BLaER1 (cell line): ENCODE results near the gene BCL2L1.

ENCODE experiments used
- H3K27ac ChIP-seq: shearing (Covaris generic); formaldehyde crosslinking; 2 replicates; pipeline ENCODE4 v1.8.1; 2022
- H3K27me3 ChIP-seq: shearing (Covaris generic); formaldehyde crosslinking; 2 replicates; pipeline ENCODE4 v1.8.1; 2022
- H3K36me3 ChIP-seq: shearing (Covaris generic); formaldehyde crosslinking; 2 replicates; pipeline ENCODE4 v1.8.1; 2022
- H3K4me1 ChIP-seq: shearing (Covaris generic); formaldehyde crosslinking; 2 replicates; pipeline ENCODE4 v1.8.1; 2022
- H3K4me2 ChIP-seq: shearing (Covaris generic); formaldehyde crosslinking; 2 replicates; pipeline ENCODE4 v1.8.1; 2022
- H3K4me3 ChIP-seq: shearing (Covaris generic); formaldehyde crosslinking; 2 replicates; pipeline ENCODE4 v1.8.1; 2022
- H3K9ac ChIP-seq: shearing (Covaris generic); formaldehyde crosslinking; 2 replicates; pipeline ENCODE4 v1.8.1; 2022
- H3K9me3 ChIP-seq: shearing (Covaris generic); formaldehyde crosslinking; 2 replicates; pipeline ENCODE4 v1.8.1; 2022
- H4K20me1 ChIP-seq: shearing (Covaris generic); formaldehyde crosslinking; 2 replicates; pipeline ENCODE4 v1.8.1; 2022
- Cebpa-rat ChIP-seq: shearing (Covaris generic); IDR thresholded peaks from 2 replicates; pipeline ENCODE4 v1.8.1; 2022

Gene BCL2L1

DNA sequence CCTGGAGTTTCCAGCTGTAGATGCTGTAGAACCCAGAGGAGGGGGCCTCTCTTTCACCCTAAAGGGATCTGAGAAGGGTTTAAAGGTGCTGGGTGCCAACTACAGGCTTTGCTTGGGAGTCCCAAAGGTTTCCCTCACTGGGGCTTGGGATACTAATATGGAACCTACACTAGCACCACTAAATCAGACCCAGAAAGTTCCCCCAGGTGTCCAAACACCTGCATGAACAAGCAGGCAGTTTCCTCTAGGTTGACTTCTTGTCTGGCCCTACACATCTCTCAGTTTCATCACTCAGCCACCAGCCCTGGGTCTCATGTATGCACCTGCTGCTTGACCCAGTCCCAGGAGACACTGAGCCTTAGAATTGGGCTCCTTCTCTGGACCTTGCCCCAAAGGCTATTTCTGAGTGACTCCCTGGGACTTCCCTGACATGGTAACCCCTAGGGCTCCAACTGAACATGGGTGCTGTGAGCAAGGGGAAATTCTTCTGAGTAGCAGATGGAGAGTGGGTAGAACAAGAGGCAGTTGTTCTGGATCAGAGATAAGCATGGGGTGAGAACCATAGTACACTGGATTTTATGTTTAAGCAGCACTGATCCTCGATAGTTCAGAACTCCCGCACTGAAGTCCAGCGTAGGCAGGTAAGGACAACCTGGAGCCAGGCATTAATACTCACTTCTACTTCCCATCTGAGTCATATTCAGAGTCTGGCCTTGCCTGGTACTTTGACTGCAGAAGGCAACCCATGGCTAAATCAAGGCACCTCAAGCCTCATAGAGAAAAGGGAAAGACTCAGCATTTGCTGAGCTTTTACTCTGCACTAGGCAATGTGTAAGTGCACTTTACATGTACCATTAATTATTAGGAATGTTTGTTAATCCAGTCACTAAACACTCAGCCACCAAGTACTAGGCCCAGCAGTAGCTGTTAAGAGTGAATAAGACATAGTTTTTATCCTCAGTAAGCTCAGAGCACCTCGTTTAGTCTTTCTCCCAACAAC, 16.8 kb downstream of the BCL2L1 start:
- Histone ChIP-seq H3K27me3 (no peaks in the 10 kb centered on the region), H3K4me1 (peaks cover 57% of the 10 kb centered on the region), H3K27ac (peak overlapping the region; percentile 91), H3K9ac (peak overlapping the region; percentile 13; the same call in 1 of the 2 replicates), H4K20me1 (peaks cover 17% of the 10 kb centered on the region; the same call in 1 of the 2 replicates), H3K9me3 (no peaks in the 10 kb centered on the region), H3K4me2 (peak overlapping the region; percentile 91), H3K36me3 (peaks cover 91% of the 10 kb centered on the region), H3K4me3 (no peak overlapping the region)
- no peak for TF ChIP-seq Cebpa-rat

DNA sequence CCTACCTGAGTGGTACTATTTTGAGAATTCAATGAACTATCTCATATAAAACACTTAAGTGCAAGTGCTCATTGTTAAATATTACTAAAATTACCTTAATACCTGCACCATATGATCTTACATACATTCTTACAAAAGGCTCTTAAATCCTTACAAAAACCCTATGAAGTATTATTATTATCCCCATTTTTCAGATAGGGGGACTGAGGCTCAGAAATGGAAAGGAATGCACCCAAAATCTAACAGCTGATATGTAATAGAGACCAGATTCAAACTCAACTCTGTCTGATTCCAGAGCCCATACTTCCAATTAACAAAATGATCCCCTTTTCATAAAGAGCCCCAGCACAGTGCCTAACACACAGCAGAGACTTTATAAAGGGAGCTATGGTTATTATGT, 17.5 kb downstream of the BCL2L1 start:
- peak overlapping the region; percentile 91 for H3K4me2 ChIP-seq
- no peaks in the 10 kb centered on the region for H3K9me3 ChIP-seq
- H3K27me3 ChIP-seq = no peaks in the 10 kb centered on the region
- peaks cover 56% of the 10 kb centered on the region for H3K4me1 ChIP-seq
- peaks cover 92% of the 10 kb centered on the region for H3K36me3 ChIP-seq
- TF ChIP-seq Cebpa-rat = no peak
- H4K20me1 ChIP-seq = peaks cover 13% of the 10 kb centered on the region
- no peak overlapping the region for H3K4me3 ChIP-seq
- peak overlapping the region; percentile 91 for H3K27ac ChIP-seq
- no peak overlapping the region for H3K9ac ChIP-seq

DNA sequence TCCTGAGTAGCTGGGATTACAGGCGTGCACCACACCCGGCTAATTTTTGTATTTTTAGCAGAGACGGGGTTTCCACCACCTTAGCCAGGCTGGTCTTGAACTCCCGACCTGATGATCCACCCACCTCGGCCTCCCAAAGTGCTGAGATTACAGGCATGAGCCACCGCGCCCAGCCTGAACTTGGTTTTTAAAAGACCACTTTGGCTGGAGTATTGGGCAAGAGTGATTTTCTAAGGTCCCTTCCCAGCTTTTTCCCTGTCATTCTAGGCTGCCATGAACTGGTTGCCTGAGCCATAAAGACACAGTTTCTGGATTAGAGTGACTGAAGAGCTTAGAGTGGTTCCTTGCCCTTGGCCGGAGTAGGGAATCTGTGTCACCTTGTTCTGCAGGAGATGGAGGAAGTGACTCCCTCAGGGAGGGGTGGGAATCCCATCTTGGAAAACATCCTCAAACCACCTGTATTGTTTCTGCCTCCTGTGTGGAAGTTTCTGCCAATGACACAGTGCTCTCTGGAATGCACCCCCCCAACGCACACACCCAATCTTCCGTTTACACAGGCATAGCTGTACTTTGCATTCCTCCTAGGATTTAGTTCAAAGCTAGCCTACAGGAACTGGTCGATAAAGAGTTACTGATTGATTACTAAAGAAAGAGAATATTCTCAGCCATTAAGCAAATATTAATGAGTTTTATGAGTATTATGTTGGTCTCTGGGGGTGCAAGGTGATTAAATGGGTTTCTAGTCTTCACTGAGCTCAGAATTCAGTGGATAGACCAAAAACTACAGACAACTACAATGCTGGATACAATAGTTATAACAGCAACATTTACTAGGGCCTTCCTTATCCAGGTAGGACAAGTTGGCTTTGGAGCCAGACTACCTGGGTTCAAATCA, 18.2 kb downstream of the BCL2L1 start:
- H3K9me3 ChIP-seq = no peaks in the 10 kb centered on the region
- H3K4me1 ChIP-seq = peaks cover 56% of the 10 kb centered on the region
- H3K27me3 ChIP-seq = no peaks in the 10 kb centered on the region
- no peak overlapping the region for H3K27ac ChIP-seq
- H3K4me3 ChIP-seq = no peak overlapping the region
- H3K9ac ChIP-seq = no peak overlapping the region
- no peak overlapping the region for H3K4me2 ChIP-seq
- H4K20me1 ChIP-seq = peaks cover 20% of the 10 kb centered on the region
- peaks cover 94% of the 10 kb centered on the region for H3K36me3 ChIP-seq
- TF ChIP-seq Cebpa-rat = no peak

DNA sequence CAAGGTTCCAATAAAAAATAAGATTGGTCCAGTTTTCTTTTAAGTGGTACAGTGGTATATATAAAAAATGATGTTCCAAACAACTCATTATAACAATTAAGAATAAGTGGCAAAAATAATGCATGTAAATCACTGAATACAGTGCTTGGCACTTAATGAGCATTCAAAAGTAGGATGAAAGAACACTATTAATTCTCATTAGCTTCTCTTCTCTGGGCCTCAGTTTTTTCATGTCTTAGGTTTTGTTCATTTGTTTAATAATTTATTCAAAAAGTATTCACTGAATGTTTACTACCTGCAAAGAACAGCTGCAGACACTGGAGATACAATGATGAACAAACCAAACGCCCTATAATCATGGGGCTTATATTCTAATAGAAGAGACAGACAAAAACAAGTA, 21.1 kb downstream of the BCL2L1 start:
- TF ChIP-seq Cebpa-rat = no peak
- H3K27me3 ChIP-seq = no peaks in the 10 kb centered on the region
- H4K20me1 ChIP-seq = peaks cover 38% of the 10 kb centered on the region
- peaks cover 100% of the 10 kb centered on the region for H3K36me3 ChIP-seq
- H3K4me3 ChIP-seq = no peak overlapping the region
- no peak overlapping the region for H3K4me2 ChIP-seq
- no peak overlapping the region for H3K9ac ChIP-seq
- peaks cover 46% of the 10 kb centered on the region for H3K4me1 ChIP-seq
- no peaks in the 10 kb centered on the region for H3K9me3 ChIP-seq
- no peak overlapping the region for H3K27ac ChIP-seq

DNA sequence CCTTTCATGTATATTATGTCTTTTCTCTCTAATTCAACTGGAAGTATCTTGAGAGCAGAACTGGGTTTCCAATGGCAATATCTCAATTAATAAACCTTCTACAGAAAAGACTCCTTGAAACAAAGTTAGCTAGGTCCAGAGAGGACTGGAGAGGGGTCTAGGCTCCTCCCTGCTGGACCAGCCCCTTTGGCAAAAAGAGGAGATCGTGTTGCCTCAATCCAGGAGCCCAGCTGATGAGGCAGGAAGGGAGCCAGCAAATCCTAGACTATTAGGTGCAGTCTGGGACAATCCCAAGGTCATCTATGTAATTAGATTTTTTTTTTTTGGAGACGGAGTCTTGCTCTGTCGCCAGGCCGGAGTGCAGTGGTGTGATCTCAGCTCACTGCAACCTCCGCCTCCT, 21.9 kb downstream of the BCL2L1 start:
- Histone ChIP-seq H3K4me3 (no peak overlapping the region), H3K4me2 (peak overlapping the region; percentile 68; the same call in 1 of the 2 replicates), H3K27ac (no peak overlapping the region), H3K9ac (no peak overlapping the region), H3K9me3 (no peaks in the 10 kb centered on the region), H3K36me3 (peaks cover 100% of the 10 kb centered on the region), H4K20me1 (peaks cover 41% of the 10 kb centered on the region), H3K4me1 (peaks cover 40% of the 10 kb centered on the region), H3K27me3 (no peaks in the 10 kb centered on the region)
- TF ChIP-seq Cebpa-rat = no peak

DNA sequence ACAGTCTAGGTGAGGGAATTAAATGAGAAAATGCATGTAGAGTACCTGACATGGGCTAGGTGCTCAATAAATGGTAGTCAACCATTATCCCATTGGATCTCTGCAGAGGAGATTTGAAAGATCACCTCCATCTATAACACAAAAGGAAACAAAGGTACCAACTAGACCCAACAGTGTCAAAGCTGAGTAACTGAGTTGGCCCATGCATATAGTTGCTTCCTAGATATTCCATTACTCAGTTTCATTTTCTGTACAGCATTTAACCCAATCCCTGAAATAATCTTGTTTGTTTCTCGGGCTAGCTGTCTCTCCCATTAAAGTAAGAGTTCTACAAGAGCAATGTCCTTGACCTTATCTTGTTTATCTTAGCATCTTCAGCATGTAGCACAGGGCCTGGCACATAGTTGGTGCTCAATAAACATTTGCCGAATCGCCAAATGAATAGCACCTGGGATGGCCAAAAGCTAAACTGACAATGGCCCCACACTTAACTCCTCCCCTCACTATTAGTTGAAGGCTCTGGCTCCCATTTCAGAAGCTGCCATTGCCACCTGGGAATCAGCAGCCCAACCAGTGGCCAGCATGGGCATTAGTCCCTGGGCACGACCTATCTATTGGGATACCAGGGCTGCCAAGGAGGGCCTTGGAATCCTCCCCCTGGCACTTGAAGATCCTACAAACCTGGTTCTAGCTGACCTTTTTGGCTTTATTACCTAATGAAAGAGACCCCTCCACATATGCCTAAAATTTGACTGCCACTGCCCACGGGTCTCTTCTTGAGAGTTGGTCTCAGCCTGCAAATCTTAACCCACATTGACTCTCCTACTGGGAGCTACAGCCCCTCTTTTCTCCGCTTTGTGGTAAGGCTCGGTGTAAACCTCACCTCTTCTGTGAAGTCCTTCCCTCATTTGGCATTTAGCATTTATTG, 22.6 kb downstream of the BCL2L1 start:
- peak overlapping the region; percentile 67 for H3K27ac ChIP-seq
- H3K4me3 ChIP-seq = no peak overlapping the region
- peaks cover 41% of the 10 kb centered on the region for H3K4me1 ChIP-seq
- H3K36me3 ChIP-seq = peaks cover 100% of the 10 kb centered on the region
- peak overlapping the region; percentile 13; the same call in 1 of the 2 replicates for H3K9ac ChIP-seq
- no peak for TF ChIP-seq Cebpa-rat
- H3K4me2 ChIP-seq = peak overlapping the region; percentile 68
- H4K20me1 ChIP-seq = peaks cover 38% of the 10 kb centered on the region
- H3K27me3 ChIP-seq = no peaks in the 10 kb centered on the region
- H3K9me3 ChIP-seq = no peaks in the 10 kb centered on the region

DNA sequence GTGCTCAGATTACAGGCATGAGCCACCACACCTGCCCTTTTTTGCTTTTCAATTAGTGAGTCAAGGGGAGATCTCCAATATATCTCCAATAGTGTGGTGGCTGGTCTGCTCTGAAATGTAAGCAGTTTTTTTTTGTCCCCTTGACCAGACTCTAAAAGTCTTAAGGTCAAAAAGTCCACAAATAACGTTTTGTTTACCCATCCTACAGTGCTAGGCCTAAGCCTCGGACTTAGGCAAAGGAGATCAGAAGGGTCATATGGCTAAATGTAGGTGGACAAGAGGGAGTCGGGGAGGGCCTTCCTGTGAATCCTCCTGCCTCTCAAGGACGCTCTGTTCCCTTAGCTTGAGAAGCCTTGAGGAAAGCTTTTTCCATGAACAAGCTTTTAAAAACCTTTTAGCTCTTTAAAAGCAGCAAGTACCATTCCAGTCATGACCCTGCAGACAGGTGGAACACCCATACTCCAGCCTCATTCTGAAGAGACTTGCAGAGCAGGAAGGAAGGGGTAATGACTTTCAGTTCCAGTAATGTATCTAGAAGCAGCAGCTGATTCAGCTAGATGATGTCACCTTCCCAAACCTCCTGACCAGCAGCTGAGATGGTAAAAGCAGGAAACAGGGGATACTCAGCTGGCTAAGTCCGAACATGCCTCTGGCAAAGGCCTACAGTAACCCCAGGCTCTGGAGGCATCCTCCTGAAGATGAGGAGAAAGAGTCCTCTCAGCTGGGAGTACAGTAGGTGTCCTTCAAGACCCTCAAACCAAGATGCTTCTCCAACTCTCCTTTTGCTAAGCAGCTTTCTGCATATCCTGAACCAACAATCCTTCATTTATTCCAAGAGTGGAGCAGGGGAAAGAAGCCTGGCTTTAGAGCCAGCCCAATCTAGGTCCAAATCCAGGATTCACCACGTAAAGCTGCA, 23.6 kb downstream of the BCL2L1 start:
- no peak for TF ChIP-seq Cebpa-rat
- H3K36me3 ChIP-seq = peaks cover 92% of the 10 kb centered on the region
- H4K20me1 ChIP-seq = peaks cover 42% of the 10 kb centered on the region
- H3K9me3 ChIP-seq = no peaks in the 10 kb centered on the region
- H3K4me1 ChIP-seq = peaks cover 51% of the 10 kb centered on the region
- H3K4me3 ChIP-seq = no peak overlapping the region
- H3K4me2 ChIP-seq = peak overlapping the region; percentile 68
- H3K27me3 ChIP-seq = no peaks in the 10 kb centered on the region
- H3K27ac ChIP-seq = peak overlapping the region; percentile 67
- peak overlapping the region; percentile 13; the same call in 1 of the 2 replicates for H3K9ac ChIP-seq

DNA sequence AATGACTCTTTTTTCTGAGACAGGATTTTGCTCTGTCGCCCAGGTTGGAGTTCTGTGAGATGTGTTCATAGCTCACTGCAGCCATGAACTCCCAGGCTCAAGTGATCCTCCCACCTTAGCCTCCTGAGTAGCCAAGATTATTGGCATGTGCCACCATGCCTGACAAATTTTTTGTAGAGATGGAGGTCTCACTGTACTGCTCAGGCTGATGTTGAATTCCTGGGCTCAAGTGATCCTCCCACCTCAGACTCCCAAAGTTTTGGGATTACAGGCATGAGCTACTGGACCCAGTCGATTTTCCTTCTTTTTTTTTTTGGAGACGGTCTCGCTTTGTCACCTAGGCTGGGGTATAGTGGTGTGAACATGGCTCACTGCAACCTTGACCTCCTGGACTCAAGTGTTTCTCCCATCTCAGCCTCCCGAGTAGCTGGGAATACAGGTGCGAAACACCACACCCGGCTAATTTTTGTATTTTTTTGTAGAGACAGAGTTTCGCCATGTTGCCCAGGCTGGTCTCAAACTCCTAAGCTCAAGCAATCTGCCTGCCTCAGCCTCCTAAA, 24.3 kb downstream of the BCL2L1 start:
- H3K9me3 ChIP-seq = no peaks in the 10 kb centered on the region
- H3K27me3 ChIP-seq = no peaks in the 10 kb centered on the region
- no peak for TF ChIP-seq Cebpa-rat
- H4K20me1 ChIP-seq = peaks cover 49% of the 10 kb centered on the region
- peaks cover 58% of the 10 kb centered on the region for H3K4me1 ChIP-seq
- H3K9ac ChIP-seq = no peak overlapping the region
- no peak overlapping the region for H3K4me3 ChIP-seq
- H3K36me3 ChIP-seq = peaks cover 88% of the 10 kb centered on the region
- H3K4me2 ChIP-seq = peak overlapping the region; percentile 68; the same call in 1 of the 2 replicates
- H3K27ac ChIP-seq = peak overlapping the region; percentile 67; the same call in 1 of the 2 replicates
